Activated naive CD8-positive, alpha-beta T cell treated with anti-CD3 and anti-CD28 coated beads, Interleukin-2, amount 50 U/mL, for 16 hours (primary cell): ENCODE data around the gene CAMSAP1.
"Not testable (repeated sequence)": the region's sequence is repeated elsewhere in the genome, so short reads cannot be mapped to it uniquely, and the experiment has no call there.

ENCODE experiments used
- DNase-seq: peaks from one replicate; pipeline ENCODE4 v3.0.0-alpha.2; 2020; ENCODE audit warnings: low read depth, low spot score

CAMSAP1 gene

GRCh38 chr9:135907431-135908092 lies at the start of gene CAMSAP1:
Gene CAMSAP1, minus strand, starts transcription at chr9:135907546. Its CDS starts 387 bp downstream, at chr9:135907159.
- DNase-seq: peak; percentile 83

- no peak for DNase-seq
Observed at GRCh38 chr9:135956802-135957174, 49.4 kb upstream of the CAMSAP1 start.

GRCh38 chr9:135955934-135956801 lies 48.8 kb upstream of the CAMSAP1 start:
- no peak for DNase-seq

- no peak for DNase-seq
Observed at GRCh38 chr9:135952664-135953206, 45.4 kb upstream of the CAMSAP1 start.

GRCh38 chr9:135951889-135952663 lies 44.7 kb upstream of the CAMSAP1 start:
- no peak for DNase-seq

- not testable (repeated sequence) for DNase-seq
Observed at GRCh38 chr9:135951310-135951709, 44.0 kb upstream of the CAMSAP1 start.

GRCh38 chr9:135950841-135951240 lies 43.5 kb upstream of the CAMSAP1 start:
- DNase-seq: not testable (repeated sequence)

GRCh38 chr9:135950135-135950682 lies 42.9 kb upstream of the CAMSAP1 start:
- no peak for DNase-seq

GRCh38 chr9:135949501-135950134 lies 42.3 kb upstream of the CAMSAP1 start:
- no peak for DNase-seq

GRCh38 chr9:135948968-135949367 lies 41.6 kb upstream of the CAMSAP1 start:
- DNase-seq: no peak

- DNase-seq: no peak
Observed at GRCh38 chr9:135948446-135948845, 41.1 kb upstream of the CAMSAP1 start.

GRCh38 chr9:135947582-135947981 lies 40.2 kb upstream of the CAMSAP1 start:
- DNase-seq: no peak

- not testable (repeated sequence) for DNase-seq
Observed at GRCh38 chr9:135947105-135947504, 39.8 kb upstream of the CAMSAP1 start.

- DNase-seq: no peak
Observed at GRCh38 chr9:135946392-135946994, 39.1 kb upstream of the CAMSAP1 start.

- no peak for DNase-seq
Observed at GRCh38 chr9:135945969-135946368, 38.6 kb upstream of the CAMSAP1 start.

GRCh38 chr9:135944444-135945252 lies 37.3 kb upstream of the CAMSAP1 start:
- no peak for DNase-seq

- not testable (repeated sequence) for DNase-seq
Observed at GRCh38 chr9:135943604-135944003, 36.3 kb upstream of the CAMSAP1 start.

- DNase-seq: no peak
Observed at GRCh38 chr9:135941288-135941995, 34.1 kb upstream of the CAMSAP1 start.
